Lung (tissue), 12 donors: ENCODE measurements around the gene FAM13A. TPM values are rescaled to one million over a fixed set of nuclear protein-coding genes. Genes with fewer than 3 reads are reported as not detected.

Experiments used
- ATAC-seq: fragments of 200-7000 bp; cut with Tn5 transposase; one replicate; pipeline ENCODE4 v1.9.1; 2020; ENCODE audit warnings: moderate number of reproducible peaks; ENCODE audit not compliant: insufficient read depth, low FRiP score
- DNase-seq, 3 donors: peaks; one replicate each; pipeline ENCODE4 v3.0.0-alpha.2; 2013 to 2017
- H3K27ac ChIP-seq, 2 donors: one replicate each; pipeline ENCODE4 v1.5.1; 2013; ENCODE audit warnings: mild to moderate bottlenecking in 2 of 2, moderate library complexity in 2 of 2, control low read depth in 1 of 2, inconsistent platforms in 1 of 2, low read depth in 1 of 2, low read length in 1 of 2
- H3K27me3 ChIP-seq, 3 donors: one replicate each; pipeline ENCODE4 v1.5.1; 2013; ENCODE audit warnings: low read length in 2 of 3; ENCODE audit not compliant: control insufficient read depth in 3 of 3, insufficient read depth in 3 of 3
- H3K36me3 ChIP-seq, 4 donors: one replicate each; pipeline ENCODE4 v1.5.1; 2013; ENCODE audit warnings: low read length in 4 of 4, mild to moderate bottlenecking in 1 of 4, moderate library complexity in 1 of 4; ENCODE audit not compliant: control insufficient read depth in 4 of 4, insufficient read depth in 4 of 4
- H3K4me1 ChIP-seq, 5 donors: one replicate each; pipeline ENCODE4 v1.5.1; 2013; ENCODE audit warnings: low read length in 5 of 5, mild to moderate bottlenecking in 2 of 5, moderate library complexity in 1 of 5; ENCODE audit not compliant: control insufficient read depth in 5 of 5, insufficient read depth in 5 of 5
- H3K4me3 ChIP-seq: one replicate; pipeline ENCODE4 v1.5.1; 2013; ENCODE audit warnings: mild to moderate bottlenecking, control low read depth, moderate library complexity
- H3K9ac ChIP-seq, 2 donors: one replicate each; pipeline ENCODE4 v1.5.1; 2013; ENCODE audit warnings: low read length in 2 of 2, control low read depth in 1 of 2; ENCODE audit not compliant: insufficient read depth in 1 of 2
- H3K9me3 ChIP-seq, 4 donors: one replicate each; pipeline ENCODE4 v1.5.1; 2013; ENCODE audit warnings: low read length in 3 of 4, mild to moderate bottlenecking in 1 of 4, moderate library complexity in 1 of 4; ENCODE audit not compliant: control insufficient read depth in 4 of 4, insufficient read depth in 3 of 4
- WGBS, 2 donors: extraction: QIAGEN DNeasy Blood & Tissue Kit; methylation state at CpG; one replicate each; pipeline ENCODE4 v1.1.7; 2013; 5-methylcytosine and 5-hydroxymethylcytosine counted together
- polyA plus RNA-seq, 2 donors: library from polyadenylated mRNA; stranded (reverse); fragments of 200-250 nt; gene quantifications; one replicate each; pipeline ENCODE4 v1.2.1, GENCODE V29; 2013
- total RNA-seq, 2 donors: library from RNA; depleted of rRNA in 1 of 2; stranded (reverse); fragments of >200 nt in 1 of 2; gene quantifications; one replicate each; pipeline ENCODE4 v1.2.1, GENCODE V29; 2014 to 2021
- TF ChIP-seq, protein P1 (sequence below): IDR thresholded peaks from 2 replicates; pipeline ENCODE4 v1.5.1; 2012; ENCODE audit warnings: mild to moderate bottlenecking; ENCODE audit errors: control extremely low read depth, extremely low read depth
- donor health status: control.
- donor health status: control.
- donor health status: Bipolar disorder and iron deficiency.
- donor health status: healthy.
- donor health status: DM: yes; HTN: yes; CAD: no.

FAM13A gene
- total and polyA plus RNA-seq, 4 donors = 9.2 to 122 (median 29.3) TPM

DNA sequence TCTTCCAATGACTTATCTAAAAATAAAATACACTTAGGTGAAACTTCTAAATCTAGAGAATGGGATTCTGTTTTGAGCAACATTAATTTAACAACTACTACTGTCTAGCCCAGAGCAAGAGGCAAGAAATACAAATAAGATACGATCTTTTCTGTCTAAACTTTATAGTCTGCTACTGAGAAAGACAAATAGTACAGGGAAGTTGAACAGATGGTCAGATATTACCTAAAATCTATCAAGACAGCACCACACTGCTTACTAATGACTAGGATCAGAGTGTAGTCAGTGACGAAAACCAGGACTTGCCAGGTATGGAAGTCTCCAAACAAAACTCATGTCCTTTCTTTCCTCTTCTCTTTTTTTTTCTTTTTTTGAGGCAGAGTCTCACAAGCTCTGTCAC lies 7.1 kb downstream of the FAM13A start:
- DNase-seq (no peak), ATAC-seq (no peak)
- Histone ChIP-seq H3K4me1 (peaks cover 0 to 14% (median 2%) of the 10 kb centered on the region in 5 donors), H3K4me3 (no peak overlapping the region), H3K9ac (no peak overlapping the region), H3K9me3 (peaks cover 0 to 3% (median 0%) of the 10 kb centered on the region in 4 donors), H3K27me3 (no peaks in the 10 kb centered on the region), H3K27ac (no peak overlapping the region), H3K36me3 (no peaks in the 10 kb centered on the region)
- WGBS, 2 donors = 89 to 95% methylated on average over 2 of the region's 2 CpGs
- TF ChIP-seq, protein P1, sequence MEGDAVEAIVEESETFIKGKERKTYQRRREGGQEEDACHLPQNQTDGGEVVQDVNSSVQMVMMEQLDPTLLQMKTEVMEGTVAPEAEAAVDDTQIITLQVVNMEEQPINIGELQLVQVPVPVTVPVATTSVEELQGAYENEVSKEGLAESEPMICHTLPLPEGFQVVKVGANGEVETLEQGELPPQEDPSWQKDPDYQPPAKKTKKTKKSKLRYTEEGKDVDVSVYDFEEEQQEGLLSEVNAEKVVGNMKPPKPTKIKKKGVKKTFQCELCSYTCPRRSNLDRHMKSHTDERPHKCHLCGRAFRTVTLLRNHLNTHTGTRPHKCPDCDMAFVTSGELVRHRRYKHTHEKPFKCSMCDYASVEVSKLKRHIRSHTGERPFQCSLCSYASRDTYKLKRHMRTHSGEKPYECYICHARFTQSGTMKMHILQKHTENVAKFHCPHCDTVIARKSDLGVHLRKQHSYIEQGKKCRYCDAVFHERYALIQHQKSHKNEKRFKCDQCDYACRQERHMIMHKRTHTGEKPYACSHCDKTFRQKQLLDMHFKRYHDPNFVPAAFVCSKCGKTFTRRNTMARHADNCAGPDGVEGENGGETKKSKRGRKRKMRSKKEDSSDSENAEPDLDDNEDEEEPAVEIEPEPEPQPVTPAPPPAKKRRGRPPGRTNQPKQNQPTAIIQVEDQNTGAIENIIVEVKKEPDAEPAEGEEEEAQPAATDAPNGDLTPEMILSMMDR = no peak

DNA sequence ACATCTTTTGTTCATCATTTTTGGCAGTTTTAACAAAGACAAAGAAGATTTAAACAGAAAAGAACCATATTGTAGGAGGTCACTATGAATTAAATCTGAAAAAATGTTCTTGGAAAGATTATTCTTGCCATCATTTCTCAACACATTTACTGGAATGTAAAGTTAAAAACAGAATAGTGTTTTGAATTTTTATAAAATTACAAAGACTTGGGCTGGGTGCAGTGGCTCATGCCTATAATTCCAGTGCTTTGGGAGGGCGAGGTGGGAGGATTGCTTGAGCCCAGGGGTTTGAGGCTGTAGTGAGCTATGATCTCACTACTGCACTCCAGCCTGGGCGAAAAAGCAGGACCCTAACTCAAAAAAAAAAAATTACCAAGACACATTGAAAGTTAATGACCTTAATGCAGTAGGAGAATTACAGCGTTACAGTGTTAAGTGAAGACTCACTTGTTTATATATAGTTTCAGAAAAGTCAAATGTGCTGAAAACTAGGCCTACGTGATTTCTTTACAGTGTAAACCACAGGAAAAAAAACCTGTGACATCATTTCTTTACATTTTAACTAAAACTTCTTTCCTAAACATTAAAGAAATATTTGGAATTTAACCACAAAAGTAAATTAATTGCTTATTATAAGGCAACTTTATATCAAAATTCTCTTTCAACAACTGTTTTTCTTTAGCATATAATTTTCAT lies 7.9 kb downstream of the FAM13A start:
- 90 to 95% methylated on average over 4 of the region's 4 CpGs for WGBS, 2 donors
- peaks cover 0 to 3% (median 0%) of the 10 kb centered on the region in 4 donors for H3K9me3 ChIP-seq
- H3K27me3 ChIP-seq = no peaks in the 10 kb centered on the region
- TF ChIP-seq, protein P1 = no peak
- no peak overlapping the region for H3K27ac ChIP-seq
- peaks cover 0 to under 1% (median 0%) of the 10 kb centered on the region in 4 donors for H3K36me3 ChIP-seq
- DNase-seq (no peak), ATAC-seq (no peak)
- no peak overlapping the region for H3K9ac ChIP-seq
- H3K4me3 ChIP-seq = no peak overlapping the region
- H3K4me1 ChIP-seq = peaks cover 0 to 6% (median under 1%) of the 10 kb centered on the region in 5 donors

DNA sequence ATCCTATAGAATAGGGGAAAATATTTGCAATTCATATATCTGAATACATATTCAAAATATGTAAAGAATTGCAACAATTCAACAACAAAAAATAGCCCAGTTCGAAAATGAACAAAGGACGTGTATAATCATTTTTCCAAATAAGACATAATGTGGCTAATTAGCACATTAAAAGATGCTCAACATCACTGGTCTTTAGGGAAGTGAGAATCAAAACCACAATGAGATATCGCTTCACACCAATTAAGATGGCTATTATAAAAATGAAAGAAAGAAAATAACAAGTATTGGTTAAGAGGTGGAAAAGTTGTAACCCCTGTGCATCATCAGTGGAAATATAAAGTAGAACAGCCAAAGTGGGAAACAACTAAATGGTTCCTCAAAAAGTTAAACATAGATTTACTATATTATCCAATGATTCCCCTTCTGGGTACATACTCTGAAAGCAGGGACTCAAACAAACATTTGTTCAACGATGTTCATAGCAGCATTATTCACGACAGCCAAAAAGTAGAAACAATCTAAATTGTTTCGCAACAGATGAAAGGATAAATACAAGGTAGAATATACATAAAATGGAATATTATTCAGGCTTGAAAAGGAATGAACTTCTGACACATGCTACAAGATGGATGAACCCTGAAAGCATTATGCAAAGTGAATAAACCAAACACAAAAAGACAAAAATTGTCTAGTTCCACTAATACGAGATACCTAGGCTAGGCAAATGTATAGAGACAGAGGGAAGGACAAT lies 12.7 kb downstream of the FAM13A start:
- H3K9ac ChIP-seq = no peak overlapping the region
- TF ChIP-seq, protein P1 = no peak
- no peak overlapping the region for H3K4me3 ChIP-seq
- peaks cover 0 to 4% (median 0%) of the 10 kb centered on the region in 4 donors for H3K36me3 ChIP-seq
- no peak for DNase-seq
- peaks cover 0 to 4% (median 0%) of the 10 kb centered on the region in 5 donors for H3K4me1 ChIP-seq
- no peak for ATAC-seq
- 93% methylated on average over 7 of the region's 7 CpGs for WGBS, 2 donors
- H3K27me3 ChIP-seq = no peaks in the 10 kb centered on the region
- no peak overlapping the region for H3K27ac ChIP-seq
- no peaks in the 10 kb centered on the region for H3K9me3 ChIP-seq
